Stimulated activated CD8-positive, alpha-beta memory T cell treated with anti-CD3 and anti-CD28 coated beads, Interleukin-2, amount 100 ng/mL, for 48 hours (primary cell): ENCODE results near the gene FBXO42.

Source experiments
- DNase-seq, 2 donors: peaks; one replicate each; pipeline ENCODE4 v3.0.0-alpha.2; 2020; ENCODE audit warnings: low read depth in 2 of 2

The FBXO42 gene

DNA sequence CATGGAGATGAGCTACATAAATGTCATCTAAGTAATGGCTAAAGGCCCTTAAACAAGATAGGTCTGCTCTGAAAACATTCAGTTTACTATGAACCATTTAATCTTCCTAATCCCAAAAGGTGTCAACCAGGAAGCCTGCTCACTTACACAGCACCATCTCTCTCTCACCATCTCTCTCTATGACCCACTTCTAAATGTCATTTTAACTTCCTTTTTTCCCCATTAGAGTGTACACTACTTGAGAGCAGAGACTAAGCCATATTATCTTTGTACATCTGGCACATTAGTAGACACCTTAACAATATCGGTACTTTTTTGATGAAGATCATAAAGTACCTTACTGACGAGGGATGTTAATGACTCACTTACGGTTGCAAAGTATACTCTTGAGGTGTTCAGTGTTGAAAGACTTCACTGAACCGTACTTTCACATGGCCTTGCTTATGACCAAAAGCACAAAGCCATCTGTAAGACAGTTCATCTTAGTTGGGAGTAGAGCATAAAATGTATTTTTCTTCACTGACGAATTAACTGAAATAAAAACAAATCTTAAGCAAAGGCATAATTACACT is 25.4 kb downstream of the FBXO42 start:
- DNase-seq: no peak

DNA sequence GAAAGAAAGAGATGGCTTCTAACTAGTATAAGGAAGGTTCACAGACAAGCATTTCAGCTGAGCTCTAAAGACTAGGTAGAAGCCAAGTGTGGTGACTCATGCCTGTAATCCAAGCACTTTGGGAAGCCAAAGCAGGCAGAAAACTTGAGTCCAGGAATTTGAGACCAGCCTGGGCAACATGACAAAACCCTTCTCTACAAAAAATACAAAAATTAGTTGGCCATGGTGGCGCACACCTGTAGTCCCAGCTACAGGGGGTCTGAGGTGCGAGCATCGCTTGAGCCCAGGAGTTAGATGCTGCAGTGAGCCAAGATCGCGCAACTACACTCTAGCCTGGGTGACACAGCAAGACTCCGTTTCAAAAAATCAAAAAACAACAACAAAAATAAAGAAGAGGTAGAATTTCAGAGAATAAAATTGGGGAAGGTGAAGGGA is 27.8 kb downstream of the FBXO42 start:
- DNase-seq: no peak

DNA sequence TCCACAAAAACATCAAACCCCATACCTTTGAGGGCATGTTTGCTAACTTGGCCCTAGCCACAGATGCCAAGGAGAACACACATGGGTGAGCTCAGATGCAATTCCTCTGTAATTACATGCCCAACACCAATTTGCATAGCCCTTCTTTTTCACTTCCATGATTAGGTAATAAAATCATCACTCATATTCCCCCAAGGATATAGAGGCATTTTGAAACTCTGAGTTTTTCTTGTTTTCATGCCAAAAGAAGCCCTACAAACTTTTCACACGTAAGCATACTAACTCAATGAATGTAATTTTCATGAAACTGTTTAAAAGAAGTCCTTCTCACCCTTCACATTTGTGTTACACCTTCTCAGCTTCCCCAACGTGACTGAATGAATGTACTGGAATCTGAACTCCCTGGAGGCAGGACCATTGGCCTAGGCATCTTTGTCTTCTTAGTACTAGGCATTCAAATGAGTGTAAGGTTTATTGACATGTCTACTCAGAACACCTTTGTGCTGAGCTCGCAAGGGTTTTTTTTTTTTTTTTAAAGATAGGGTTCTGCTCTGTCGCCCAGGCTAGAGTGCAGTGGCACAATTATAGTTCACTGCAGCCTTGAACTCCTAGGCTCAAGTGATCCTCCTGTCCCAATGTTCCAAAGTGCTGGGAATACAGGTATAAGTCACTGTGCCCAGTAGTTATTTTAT is 31.0 kb downstream of the FBXO42 start:
- no peak for DNase-seq

DNA sequence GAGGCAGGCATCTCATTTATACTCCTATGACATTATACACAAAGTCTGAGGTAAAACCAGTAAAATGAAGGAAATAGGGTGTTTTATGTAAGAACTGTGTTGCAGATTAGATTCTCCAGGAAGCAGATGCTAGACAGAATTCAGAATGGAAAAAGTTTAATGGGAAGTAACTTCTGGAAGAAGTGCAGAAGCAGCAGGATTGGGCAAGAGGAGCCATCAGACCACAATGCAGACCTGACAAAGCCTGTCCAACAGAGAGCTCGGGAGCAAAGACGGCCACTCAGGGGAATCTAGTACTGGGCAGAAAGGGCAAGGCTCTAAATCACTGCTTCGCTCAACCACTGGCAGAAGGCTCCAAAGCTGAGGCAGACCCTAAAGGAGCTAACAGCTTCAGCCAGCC is 33.7 kb downstream of the FBXO42 start:
- DNase-seq: no peak

DNA sequence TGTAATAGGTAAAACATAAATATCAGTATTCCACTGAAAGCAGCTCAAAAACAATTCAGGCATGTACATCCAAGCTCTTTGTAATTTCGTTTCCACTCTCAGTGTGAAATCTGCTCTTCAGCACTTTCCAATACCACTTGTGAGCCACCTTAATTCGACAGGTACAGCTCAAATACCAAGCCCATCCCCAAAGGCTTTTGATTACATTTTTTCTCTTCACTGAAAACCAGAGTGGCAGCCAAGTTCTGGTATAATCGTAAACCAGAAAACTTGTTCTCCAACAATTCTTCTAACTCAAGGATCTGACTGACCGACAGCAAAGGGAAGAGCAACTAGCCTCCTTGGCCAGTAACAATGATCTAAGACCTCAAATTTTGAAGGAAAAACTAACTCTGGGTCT is 36.8 kb downstream of the FBXO42 start:
- DNase-seq: no peak

DNA sequence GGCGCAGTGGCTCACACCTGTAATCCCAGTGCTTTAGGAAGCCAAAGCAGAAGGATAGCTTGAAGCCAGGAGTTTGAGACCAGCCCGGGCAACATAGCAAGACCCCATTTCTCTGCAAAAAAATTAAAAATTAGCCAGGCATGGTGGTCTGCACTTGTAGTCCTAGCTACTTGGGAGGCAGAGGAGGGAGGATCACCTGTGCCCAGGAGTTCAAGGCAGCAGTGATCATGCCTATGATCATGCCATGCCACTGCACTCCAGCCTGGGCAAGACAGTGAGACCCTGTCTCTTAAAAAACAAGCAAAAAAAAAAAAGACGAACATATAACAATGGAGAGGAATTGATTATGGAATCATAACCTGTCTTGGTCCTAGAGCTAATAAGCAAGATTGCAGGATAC is 45.1 kb downstream of the FBXO42 start:
- DNase-seq: no peak

DNA sequence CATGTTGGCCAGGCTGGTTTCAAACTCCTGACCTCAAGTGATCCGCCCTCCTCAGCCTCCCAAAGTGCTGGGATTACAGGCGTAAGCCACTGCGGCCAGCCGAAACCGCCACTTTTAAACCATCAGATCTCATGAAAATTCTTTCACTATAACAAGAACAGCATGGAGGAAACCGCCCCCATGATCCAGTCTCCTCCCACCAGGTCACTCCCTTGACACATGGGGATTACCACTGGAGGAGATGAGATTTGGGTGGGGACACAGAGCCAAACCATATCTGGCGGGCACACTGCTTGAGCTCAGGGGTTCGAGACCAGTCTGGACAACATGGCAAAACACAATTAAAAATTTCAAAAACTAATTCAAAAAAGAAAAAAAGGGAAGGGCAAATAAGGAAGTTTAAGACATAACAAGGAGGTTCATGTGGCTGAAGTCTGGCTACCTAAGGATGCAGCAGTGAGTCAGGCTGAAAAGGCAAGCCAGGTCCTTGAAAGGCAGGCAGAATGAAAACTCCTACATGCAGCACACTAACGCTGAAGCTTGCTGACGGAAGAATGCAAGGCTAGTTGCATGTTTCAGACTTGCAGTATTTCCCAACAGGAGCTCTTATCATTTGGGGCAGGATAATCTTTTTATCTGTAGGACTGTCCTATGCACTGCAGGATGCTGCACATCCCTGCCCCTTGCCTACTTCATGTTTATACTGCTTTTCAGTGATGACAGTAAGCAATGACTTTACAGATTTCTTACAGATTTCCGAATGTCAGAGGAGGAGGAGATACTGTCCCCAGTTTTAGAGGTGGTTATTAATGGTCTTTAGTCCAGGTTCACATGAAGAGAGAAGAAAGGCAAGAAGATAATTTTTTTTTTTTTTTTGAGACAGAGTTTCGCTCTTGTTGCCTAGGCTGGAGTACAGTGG is 49.3 kb downstream of the FBXO42 start:
- DNase-seq: no peak

DNA sequence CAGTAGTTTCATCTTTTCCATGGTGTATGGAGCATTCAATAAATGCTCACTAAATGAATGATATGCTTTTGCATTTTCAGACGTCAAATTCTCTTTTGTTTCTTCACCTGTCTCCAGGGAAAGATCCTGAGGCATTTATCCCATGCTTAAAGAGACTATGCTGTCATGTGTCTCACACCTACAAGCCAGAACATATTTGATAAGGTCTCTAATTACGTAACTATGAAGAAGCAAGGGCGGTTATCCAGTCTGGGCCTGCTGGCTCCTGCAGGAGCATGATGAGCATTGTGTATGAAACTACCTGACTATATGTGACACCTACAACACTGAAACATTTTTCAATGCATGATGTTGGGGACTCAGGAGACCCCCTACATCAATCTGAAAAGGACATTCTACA is 51.8 kb downstream of the FBXO42 start:
- DNase-seq: no peak

DNA sequence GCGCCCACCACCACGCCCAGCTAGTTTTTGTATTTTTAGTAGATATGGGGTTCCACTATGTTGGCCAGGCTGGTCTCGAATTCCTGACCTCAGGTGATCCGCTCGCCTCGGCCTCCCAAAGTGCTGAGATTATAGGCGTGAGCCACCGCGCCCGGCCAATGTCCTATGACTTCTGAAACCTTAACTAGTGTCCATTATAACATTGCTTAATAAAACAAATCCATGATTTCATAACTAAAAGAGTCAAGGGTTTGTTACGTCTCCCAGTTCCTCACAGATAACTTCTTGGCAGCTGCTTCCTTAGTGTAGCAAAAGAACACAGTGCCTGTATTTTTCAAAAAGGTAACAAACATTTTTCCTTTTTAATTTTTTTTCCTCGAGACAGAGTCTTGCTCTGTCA is 53.6 kb downstream of the FBXO42 start:
- no peak for DNase-seq

DNA sequence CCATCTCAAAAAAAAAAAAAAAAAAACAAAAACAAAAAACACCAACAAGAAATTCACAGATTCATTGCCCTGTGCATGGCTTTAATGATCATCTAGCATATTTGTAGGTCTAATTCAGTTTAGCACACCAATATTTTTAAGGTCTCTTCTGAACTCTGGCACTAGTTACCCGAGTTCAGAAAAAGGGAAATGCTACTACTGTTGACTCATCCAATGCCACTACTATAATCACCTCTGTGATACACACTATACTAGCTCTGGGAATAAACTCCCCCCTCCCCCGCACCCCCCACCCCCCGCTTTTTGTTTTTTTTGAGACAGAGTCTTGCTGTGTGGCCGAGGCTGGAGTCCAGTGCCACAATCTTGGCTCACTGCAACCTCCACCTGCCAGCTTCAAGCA is 55.6 kb downstream of the FBXO42 start:
- DNase-seq: no peak

DNA sequence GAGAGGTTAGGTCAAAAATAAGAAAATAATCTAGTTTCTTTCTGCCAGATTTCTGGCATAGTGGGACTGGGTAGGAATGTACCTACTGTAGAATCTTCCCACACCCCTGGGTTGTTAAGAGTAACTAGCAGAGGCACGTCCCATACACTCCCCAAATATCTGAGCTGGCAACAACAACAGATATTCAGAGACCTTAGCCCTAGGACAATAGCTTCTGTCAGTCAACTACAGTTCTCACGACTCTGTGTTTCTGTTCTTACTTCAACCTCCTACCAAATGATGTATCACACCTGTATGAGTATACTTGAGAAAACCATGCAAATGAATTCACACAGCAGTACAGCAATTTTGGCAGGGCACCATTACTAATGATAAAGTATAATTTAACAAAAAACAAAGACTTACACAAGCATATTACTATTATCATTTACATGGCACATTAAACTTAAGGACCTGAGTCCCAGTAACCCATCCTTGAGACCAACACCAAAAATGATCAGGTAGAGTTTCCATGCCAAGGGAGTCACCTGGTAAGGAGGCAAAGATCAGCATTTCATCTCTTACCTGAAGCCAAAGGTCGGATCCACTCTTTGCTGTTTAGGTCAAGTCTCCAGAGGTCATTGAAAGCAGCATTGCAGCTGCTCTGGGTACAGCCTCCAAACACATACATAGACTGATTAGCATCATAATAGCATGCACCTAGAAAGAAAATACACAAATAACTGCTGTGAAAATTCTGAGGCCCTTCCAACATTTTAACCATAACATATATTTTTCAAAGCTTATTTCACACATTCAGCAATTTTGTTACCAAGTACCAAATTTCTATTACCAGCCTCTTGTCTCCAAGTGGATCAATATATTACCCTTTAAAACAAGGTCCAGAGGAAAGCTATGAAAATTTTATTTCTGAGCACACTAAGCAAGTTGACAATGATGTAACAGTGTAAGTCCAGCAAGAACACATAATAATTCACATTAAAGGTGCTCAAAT is 57.8 kb downstream of the FBXO42 start:
- no peak for DNase-seq

DNA sequence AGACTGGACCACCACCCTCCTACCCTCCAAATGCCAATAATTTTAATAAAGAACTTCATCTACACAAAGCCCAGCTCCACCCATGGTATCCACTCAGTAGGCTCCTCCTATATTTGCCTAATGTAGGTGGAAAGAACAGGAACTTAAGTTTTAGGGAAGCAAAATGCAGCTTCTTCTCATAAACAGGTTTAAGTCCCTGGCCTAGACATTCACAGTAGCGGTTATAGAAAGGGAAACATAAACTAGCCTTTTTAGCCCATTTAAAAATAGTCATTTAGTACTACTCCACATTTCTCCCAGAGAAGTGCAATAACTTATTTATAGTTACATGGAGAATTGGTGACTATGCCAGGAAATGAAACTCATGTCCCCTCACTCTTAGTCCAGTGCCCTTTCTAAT is 58.7 kb downstream of the FBXO42 start:
- no peak for DNase-seq

DNA sequence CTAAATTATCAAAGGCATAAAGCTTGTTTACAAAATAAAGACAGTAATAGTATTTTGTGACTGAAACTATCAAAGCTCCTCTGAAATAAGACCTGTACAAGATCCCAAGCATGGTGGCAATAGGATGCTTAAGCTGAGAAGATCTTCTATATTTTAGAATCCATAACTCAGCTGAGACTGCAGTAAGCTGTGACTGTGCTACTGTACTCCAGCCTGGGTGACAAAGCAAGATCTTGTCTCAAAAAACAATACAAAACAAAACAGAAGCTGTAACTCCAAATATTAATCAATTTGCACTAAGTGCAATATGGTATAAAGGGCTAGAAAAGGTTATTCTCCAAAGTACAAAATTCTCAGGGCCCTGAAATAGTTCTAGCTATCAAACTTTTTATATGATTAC is 59.5 kb downstream of the FBXO42 start:
- no peak for DNase-seq

DNA sequence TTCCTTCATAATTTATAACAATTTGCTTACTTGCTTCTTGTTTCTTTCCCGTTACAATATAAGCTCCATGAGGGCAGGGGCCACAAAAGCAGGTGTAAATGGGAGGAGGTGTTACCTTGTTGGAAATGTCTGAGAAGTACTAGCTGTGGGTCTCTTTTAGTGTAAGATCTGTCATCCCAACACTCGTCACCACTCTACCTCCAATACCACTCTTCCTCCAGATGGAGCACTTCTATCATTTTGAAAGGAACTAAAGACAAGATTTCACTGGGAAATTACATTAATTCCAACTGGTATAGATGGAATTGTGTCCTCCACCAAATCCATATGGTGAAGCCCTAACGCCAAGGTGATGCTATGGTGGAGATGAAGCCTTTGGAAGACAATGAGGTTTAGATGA is 62.3 kb downstream of the FBXO42 start:
- no peak for DNase-seq

DNA sequence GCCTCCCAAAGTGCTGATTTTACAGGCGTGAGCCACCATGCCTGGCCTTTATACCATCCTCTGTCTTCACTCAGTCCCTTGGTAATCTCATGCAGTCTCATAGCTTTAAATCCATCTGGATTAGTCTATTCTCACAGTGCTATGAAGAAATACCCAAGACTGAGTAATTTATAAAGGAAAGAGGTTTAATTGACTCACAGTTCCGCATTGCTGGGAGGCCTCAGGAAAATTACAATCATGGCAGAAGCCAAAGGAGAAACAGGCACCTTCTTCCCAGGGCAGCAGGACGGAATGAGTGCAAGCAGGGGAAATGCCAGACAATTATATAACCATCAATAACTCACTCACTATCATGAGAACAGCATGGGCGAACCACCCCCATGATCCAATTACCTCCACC is 66.2 kb downstream of the FBXO42 start:
- DNase-seq: no peak

DNA sequence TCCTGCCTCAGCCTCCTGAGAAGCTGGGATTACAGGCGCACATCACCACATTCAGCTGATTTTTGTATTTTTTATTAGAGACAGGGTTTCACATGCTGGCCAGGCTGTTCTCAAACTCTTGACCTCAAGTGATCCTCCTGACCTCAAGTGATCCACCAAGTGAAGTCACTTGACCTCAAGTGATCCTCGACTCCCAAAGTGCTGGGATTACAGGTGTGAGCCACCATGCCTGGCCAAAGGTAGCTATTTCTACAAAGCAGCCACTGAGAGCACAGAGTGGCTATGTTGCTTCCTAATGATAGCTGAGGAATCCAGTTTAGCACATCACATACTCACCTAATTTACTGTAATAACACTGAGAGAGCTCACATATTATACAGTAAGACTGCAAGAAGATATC is 70.5 kb downstream of the FBXO42 start:
- DNase-seq: no peak

DNA sequence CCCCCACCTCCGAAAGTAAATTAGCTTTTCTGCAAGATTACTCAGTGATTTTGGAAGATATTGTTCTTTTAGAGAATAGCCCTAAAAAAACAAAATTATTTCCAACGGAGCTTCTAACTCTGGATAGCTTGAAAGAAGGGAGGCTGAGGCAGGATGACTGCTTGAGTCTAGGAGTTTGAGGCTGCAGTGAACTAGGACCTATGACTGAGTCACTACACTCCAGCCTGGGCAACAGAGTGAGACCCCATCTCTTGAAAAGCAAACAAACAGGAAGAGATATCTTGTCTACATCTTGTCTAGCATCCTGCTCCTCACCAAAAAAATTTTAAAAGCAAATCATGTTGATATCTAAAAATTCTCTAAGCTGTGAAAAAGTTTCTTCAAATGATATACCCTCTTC is 73.1 kb downstream of the FBXO42 start:
- DNase-seq: no peak

DNA sequence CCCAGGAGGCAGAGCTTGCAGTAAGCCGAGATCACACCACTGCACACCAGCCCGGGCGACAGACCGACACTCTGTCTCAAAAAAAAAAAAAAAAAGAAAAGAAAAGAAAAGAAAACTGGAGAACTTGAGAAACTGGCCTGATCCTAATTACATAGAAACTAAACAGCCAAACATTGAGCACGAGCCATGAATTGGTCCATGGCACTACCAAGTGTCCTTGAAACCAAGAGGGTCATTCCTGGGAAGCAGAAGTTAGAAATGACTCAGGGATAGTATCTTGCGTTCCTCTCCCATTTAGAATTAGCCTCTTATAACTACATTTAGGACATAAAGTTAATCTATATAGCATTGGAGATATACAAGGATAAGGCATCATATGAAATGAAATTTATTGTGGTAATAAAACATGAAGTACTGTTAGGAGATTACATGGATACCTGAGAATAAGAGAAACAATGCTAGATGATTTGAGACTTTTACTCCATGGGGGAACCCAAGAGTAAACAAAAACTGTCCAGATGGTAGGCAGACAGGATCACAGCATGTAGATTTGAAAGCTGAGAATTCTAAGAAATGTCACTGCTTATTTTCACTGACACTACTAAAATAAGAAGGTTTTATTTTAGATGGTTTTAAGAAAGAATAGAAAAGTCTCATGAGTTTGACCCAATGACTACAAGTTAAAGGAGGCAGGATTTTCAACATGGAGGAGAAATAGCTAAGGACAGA is 75.8 kb downstream of the FBXO42 start:
- no peak for DNase-seq

DNA sequence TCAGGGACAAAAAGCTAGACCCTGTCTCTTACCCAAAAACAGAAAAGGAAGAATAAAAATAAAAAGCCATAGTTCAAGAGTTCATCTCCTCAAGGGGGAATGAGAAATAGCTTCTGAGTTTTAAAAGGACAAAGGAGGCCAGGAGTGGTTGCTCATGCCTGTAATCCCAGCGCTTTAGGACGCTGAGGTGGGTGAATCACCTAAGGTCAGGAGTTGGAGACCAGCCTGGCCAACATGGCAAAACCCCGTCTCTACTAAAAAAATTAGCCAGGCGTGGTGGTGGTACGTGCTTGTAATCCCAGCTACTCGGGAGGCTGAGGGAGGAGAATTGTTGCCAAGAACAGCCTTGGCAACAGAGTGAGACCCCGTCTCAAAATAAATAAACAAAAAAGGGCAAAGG is 76.7 kb downstream of the FBXO42 start:
- no peak for DNase-seq

DNA sequence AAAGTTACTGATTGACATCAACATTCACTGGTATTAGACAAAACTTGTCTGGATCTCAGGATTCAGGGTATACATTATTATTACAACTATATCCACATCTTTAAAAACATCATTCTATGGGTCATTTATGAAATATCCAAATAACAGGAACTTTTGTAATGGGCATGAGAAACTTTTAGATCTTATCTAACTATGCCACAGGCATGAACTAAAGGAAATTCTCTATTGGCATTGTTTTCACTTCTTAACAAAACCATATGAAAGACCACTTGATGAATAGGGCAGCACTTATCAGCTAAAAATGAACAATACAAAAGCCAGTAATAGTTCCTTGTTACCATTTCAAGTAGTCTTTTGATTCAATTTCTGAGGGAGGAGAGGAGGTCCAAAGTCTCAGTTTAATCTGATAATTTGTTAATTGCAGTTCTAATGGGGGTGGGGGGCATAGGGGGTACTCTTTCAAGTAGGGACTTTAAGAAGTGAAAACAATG is 84.5 kb downstream of the FBXO42 start:
- DNase-seq: no peak
